NCI-H146 (cell line): ENCODE results near the gene TNFRSF12A.

ENCODE experiments used
- DNase-seq: peaks from one replicate; lab custom pipeline; 2025; lab: John Stamatoyannopoulos, UW

The TNFRSF12A gene

GRCh38 chr16:2986623-2987188 lies 33.5 kb upstream of the TNFRSF12A start:
- DNase-seq: no peak

- no peak for DNase-seq
Observed at GRCh38 chr16:2987286-2987685, 32.9 kb upstream of the TNFRSF12A start.

GRCh38 chr16:2987833-2988232 lies 32.3 kb upstream of the TNFRSF12A start:
- DNase-seq: peak; percentile 28

GRCh38 chr16:2988590-2989099 lies 31.5 kb upstream of the TNFRSF12A start:
- no peak for DNase-seq

- DNase-seq: no peak
Observed at GRCh38 chr16:2990891-2991290, 29.3 kb upstream of the TNFRSF12A start.

- no peak for DNase-seq
Observed at GRCh38 chr16:2991566-2992261, 28.5 kb upstream of the TNFRSF12A start.

GRCh38 chr16:2992383-2993081 lies 27.6 kb upstream of the TNFRSF12A start:
- no peak for DNase-seq

- no peak for DNase-seq
Observed at GRCh38 chr16:2996298-2996697, 23.9 kb upstream of the TNFRSF12A start.

- no peak for DNase-seq
Observed at GRCh38 chr16:2999929-3000328, 20.2 kb upstream of the TNFRSF12A start.

- no peak for DNase-seq
Observed at GRCh38 chr16:3000540-3000939, 19.6 kb upstream of the TNFRSF12A start.

GRCh38 chr16:3001316-3001715 lies 18.9 kb upstream of the TNFRSF12A start:
- no peak for DNase-seq

- DNase-seq: peak; percentile 99
Observed at GRCh38 chr16:3003582-3004270, 16.4 kb upstream of the TNFRSF12A start.

GRCh38 chr16:3004319-3004718 lies 15.8 kb upstream of the TNFRSF12A start:
- DNase-seq: peak; percentile 54

- DNase-seq: peak; percentile 56
Observed at GRCh38 chr16:3004781-3005284, 15.3 kb upstream of the TNFRSF12A start.

GRCh38 chr16:3007059-3007956 lies 12.9 kb upstream of the TNFRSF12A start:
- no peak for DNase-seq

GRCh38 chr16:3007957-3008689 lies 12.0 kb upstream of the TNFRSF12A start:
- DNase-seq: no peak

- DNase-seq: no peak
Observed at GRCh38 chr16:3008690-3009037, 11.5 kb upstream of the TNFRSF12A start.

GRCh38 chr16:3009568-3010390 lies 10.4 kb upstream of the TNFRSF12A start:
- no peak for DNase-seq

GRCh38 chr16:3010510-3010909 lies 9.7 kb upstream of the TNFRSF12A start:
- DNase-seq: no peak

GRCh38 chr16:3012246-3012645 lies 7.9 kb upstream of the TNFRSF12A start:
- peak; percentile 78 for DNase-seq
